ENCODE results near the gene MXD3.

The MXD3 gene

GRCh38 chr5:177339107-177339638 is 27.5 kb upstream of the MXD3 start:
- no peak for TF ChIP-seq CTCF (IDR thresholded peaks at IDR 0.05)
- peak overlapping the region; percentile 31; the same call in 1 of the 2 replicates for H3K27ac ChIP-seq

GRCh38 chr5:177338251-177339106 is 26.8 kb upstream of the MXD3 start:
- TF ChIP-seq ZFX (IDR thresholded peaks at IDR 0.05; ENCODE audit: borderline replicate concordance) (no peak), CTCF (IDR thresholded peaks at IDR 0.05) (no peak)
- H3K27ac ChIP-seq: peak overlapping the region; percentile 31; the same call in 1 of the 2 replicates

- TF ChIP-seq ZFX (IDR thresholded peaks at IDR 0.05; ENCODE audit: borderline replicate concordance) (no peak), CTCF (IDR thresholded peaks at IDR 0.05) (no peak)
- H3K27ac ChIP-seq: no peak overlapping the region
Measured at GRCh38 chr5:177336603-177337494, 25.2 kb upstream of the MXD3 start.

- no peak overlapping the region for H3K27ac ChIP-seq
- TF ChIP-seq CTCF (IDR thresholded peaks at IDR 0.05): peak; percentile 56
- no peak for TF ChIP-seq ZFX (IDR thresholded peaks at IDR 0.05; ENCODE audit: borderline replicate concordance)
Measured at GRCh38 chr5:177336112-177336511, 24.4 kb upstream of the MXD3 start.

GRCh38 chr5:177335701-177336065 is 24.0 kb upstream of the MXD3 start:
- no peak for TF ChIP-seq CTCF (IDR thresholded peaks at IDR 0.05)
- no peak for TF ChIP-seq ZFX (IDR thresholded peaks at IDR 0.05; ENCODE audit: borderline replicate concordance)
- H3K27ac ChIP-seq: no peak overlapping the region

- H3K27ac ChIP-seq: no peak overlapping the region
- TF ChIP-seq ZFX (IDR thresholded peaks at IDR 0.05; ENCODE audit: borderline replicate concordance): no peak
Measured at GRCh38 chr5:177334781-177335700, 23.3 kb upstream of the MXD3 start.

GRCh38 chr5:177334155-177334551 is 22.5 kb upstream of the MXD3 start:
- TF ChIP-seq ZFX (IDR thresholded peaks at IDR 0.05; ENCODE audit: borderline replicate concordance) (no peak), CTCF (IDR thresholded peaks at IDR 0.05) (no peak)
- no peak overlapping the region for H3K27ac ChIP-seq

All from 22Rv1 (cell line).